HEK293 (cell line): ENCODE data around the gene C4orf17.

Source experiments
- CTCF ChIA-PET: fragments of 350-600 bp; formaldehyde crosslinking; extraction: SDS; loops from one replicate; lab custom pipeline; 2021; ENCODE audit warnings: antibody characterized with exemption; lab: Yijun Ruan, JAX
- POLR2A ChIA-PET: fragments of 300-600 bp; formaldehyde crosslinking; extraction: SDS; loops from one replicate; lab custom pipeline; 2020; ENCODE audit warnings: antibody characterized with exemption, inconsistent platforms; lab: Yijun Ruan, JAX
- H3K27ac ChIP-seq: fragments of 200-500 bp; sonication (Bioruptor generic); 2 replicates; pipeline ENCODE4 v1.5.1; 2014; ENCODE audit warnings: low read depth, low read length, control low read depth, inconsistent platforms; ENCODE audit errors: extremely low read depth
- H3K36me3 ChIP-seq, 2 experiments: fragments of 200-500 bp in 1 of 2; sonication (Bioruptor generic) in 1 of 2; 1 replicate in 1 of 2; 2 replicates in 1 of 2; pipeline ENCODE4 v1.5.1; 2014 to 2017; ENCODE audit warnings: inconsistent platforms in 2 of 2, low read length in 2 of 2; ENCODE audit not compliant: control insufficient read depth in 2 of 2, insufficient read depth in 1 of 2
- H3K4me1 ChIP-seq: fragments of 200-500 bp; sonication (Bioruptor generic); 2 replicates; pipeline ENCODE4 v1.5.1; 2014; ENCODE audit warnings: mild to moderate bottlenecking, low read length, inconsistent platforms; ENCODE audit not compliant: control insufficient read depth, insufficient read depth
- H3K4me3 ChIP-seq: 2 replicates; pipeline ENCODE4 v1.5.1; 2011; ENCODE audit warnings: low read depth, mild to moderate bottlenecking, control low read depth, low read length, moderate library complexity
- H3K9me3 ChIP-seq: fragments of 200-500 bp; sonication (Bioruptor generic); 2 replicates; pipeline ENCODE4 v1.5.1; 2014; ENCODE audit warnings: low read depth, low read length, inconsistent platforms; ENCODE audit not compliant: control insufficient read depth, insufficient read depth
- CTCF ChIP-seq: fragments of 450-650 bp; formaldehyde crosslinking; IDR thresholded peaks from 2 replicates; pipeline ENCODE4 v1.5.1; 2016; ENCODE audit warnings: missing biosample characterization, missing genetic modification characterization
- GFI1B ChIP-seq: fragments of 450-650 bp; formaldehyde crosslinking; IDR thresholded peaks from 2 replicates; pipeline ENCODE4 v1.5.1; 2016; ENCODE audit warnings: missing biosample characterization, missing genetic modification characterization
- HIC1 ChIP-seq: fragments of 450-650 bp; formaldehyde crosslinking; IDR thresholded peaks from 2 replicates; pipeline ENCODE4 v1.5.1; 2016; ENCODE audit warnings: missing biosample characterization, missing genetic modification characterization
- HOXA7 ChIP-seq: sonication (generic); formaldehyde crosslinking; IDR thresholded peaks from 2 replicates; pipeline ENCODE4 v1.8.1; 2022; ENCODE audit warnings: missing genetic modification reagents, borderline replicate concordance
- PBX3 ChIP-seq: sonication (generic); formaldehyde crosslinking; IDR thresholded peaks from 2 replicates; pipeline ENCODE4 v1.8.1; 2022; ENCODE audit warnings: mild to moderate bottlenecking, moderate library complexity, missing genetic modification reagents
- REPIN1 ChIP-seq: fragments of 450-650 bp; formaldehyde crosslinking; IDR thresholded peaks from 2 replicates; pipeline ENCODE4 v1.5.1; 2017; ENCODE audit warnings: missing biosample characterization, missing genetic modification characterization, low read depth
- ZBTB6 ChIP-seq: fragments of 450-650 bp; formaldehyde crosslinking; IDR thresholded peaks from 2 replicates; pipeline ENCODE4 v1.5.1; 2017; ENCODE audit warnings: missing biosample characterization, missing genetic modification characterization
- ZFP3 ChIP-seq: fragments of 450-650 bp; formaldehyde crosslinking; IDR thresholded peaks from 2 replicates; pipeline ENCODE4 v1.5.1; 2016; ENCODE audit warnings: low read depth, missing biosample characterization, missing genetic modification characterization
- ZFP41 ChIP-seq: fragments of 450-650 bp; formaldehyde crosslinking; IDR thresholded peaks from 2 replicates; pipeline ENCODE4 v1.5.1; 2016; ENCODE audit warnings: missing biosample characterization, missing genetic modification characterization, borderline replicate concordance
- ZNF133 ChIP-seq: fragments of 450-650 bp; formaldehyde crosslinking; IDR thresholded peaks from 2 replicates; pipeline ENCODE4 v1.5.1; 2016; ENCODE audit warnings: missing biosample characterization, missing genetic modification characterization
- ZNF174 ChIP-seq: fragments of 450-650 bp; formaldehyde crosslinking; IDR thresholded peaks from 2 replicates; pipeline ENCODE4 v1.5.0; 2017; ENCODE audit warnings: missing biosample characterization, mild to moderate bottlenecking, missing genetic modification characterization
- ZNF24 ChIP-seq: fragments of 450-650 bp; formaldehyde crosslinking; IDR thresholded peaks from 2 replicates; pipeline ENCODE4 v1.5.1; 2016; ENCODE audit warnings: missing biosample characterization, missing genetic modification characterization
- ZNF350 ChIP-seq: fragments of 450-650 bp; formaldehyde crosslinking; IDR thresholded peaks from 2 replicates; pipeline ENCODE4 v1.5.0; 2017; ENCODE audit warnings: missing biosample characterization, mild to moderate bottlenecking, missing genetic modification characterization
- ZNF426 ChIP-seq: fragments of 450-650 bp; formaldehyde crosslinking; IDR thresholded peaks from 2 replicates; pipeline ENCODE4 v1.5.1; 2017; ENCODE audit warnings: missing biosample characterization, missing genetic modification characterization, mild to moderate bottlenecking, inconsistent platforms, moderate library complexity
- ZNF501 ChIP-seq: fragments of 450-650 bp; formaldehyde crosslinking; IDR thresholded peaks from 2 replicates; pipeline ENCODE4 v1.5.1; 2016; ENCODE audit warnings: missing biosample characterization, missing genetic modification characterization
- ZNF549 ChIP-seq: fragments of 450-650 bp; IDR thresholded peaks from 2 replicates; pipeline ENCODE4 v1.5.1; 2018; ENCODE audit warnings: missing biosample characterization, missing genetic modification characterization, mild to moderate bottlenecking, inconsistent platforms, moderate library complexity
- ZNF837 ChIP-seq: fragments of 450-650 bp; formaldehyde crosslinking; IDR thresholded peaks from 2 replicates; pipeline ENCODE4 v1.5.1; 2016; ENCODE audit warnings: missing biosample characterization, missing genetic modification characterization
- TF ChIP-seq, protein P1 (sequence below): fragments of 450-650 bp; formaldehyde crosslinking; IDR thresholded peaks from 2 replicates; pipeline ENCODE4 v1.5.1; 2016; ENCODE audit warnings: missing biosample characterization, missing genetic modification characterization
- TF ChIP-seq, protein P2 (sequence below): fragments of 450-650 bp; formaldehyde crosslinking; IDR thresholded peaks from 2 replicates; pipeline ENCODE4 v1.5.1; 2017; ENCODE audit warnings: missing biosample characterization, mild to moderate bottlenecking, missing genetic modification characterization, moderate library complexity

C4orf17 gene

GRCh38 chr4:99471349-99471748 lies 39.5 kb upstream of the C4orf17 start:
- no peaks in the 10 kb centered on the region for H3K36me3 ChIP-seq
- no peaks in the 10 kb centered on the region for H3K4me1 ChIP-seq
- no peaks in the 10 kb centered on the region for H3K9me3 ChIP-seq
- POLR2A ChIA-PET, result no interaction called here
- CTCF ChIA-PET, result interaction anchor here (0.6 kb wide), 1 partner anchor 337 kb away, joined by 3 read pairs; no protein-coding TSS in a partner anchor
- no peak for TF ChIP-seq ZNF837 (tag by site-specific recombination)
- no peak for TF ChIP-seq HOXA7 (CRISPR knock-in tag)
- TF ChIP-seq PBX3 (CRISPR knock-in tag), result no peak
- no peak for TF ChIP-seq ZNF24 (tag by site-specific recombination)
- no peak overlapping the region for H3K27ac ChIP-seq
- no peak overlapping the region for H3K4me3 ChIP-seq

GRCh38 chr4:99471896-99472295 lies 38.9 kb upstream of the C4orf17 start:
- no peaks in the 10 kb centered on the region for H3K9me3 ChIP-seq
- TF ChIP-seq ZNF350, result no peak
- TF ChIP-seq ZFP41 (tag by site-specific recombination), result no peak
- TF ChIP-seq, protein P1, sequence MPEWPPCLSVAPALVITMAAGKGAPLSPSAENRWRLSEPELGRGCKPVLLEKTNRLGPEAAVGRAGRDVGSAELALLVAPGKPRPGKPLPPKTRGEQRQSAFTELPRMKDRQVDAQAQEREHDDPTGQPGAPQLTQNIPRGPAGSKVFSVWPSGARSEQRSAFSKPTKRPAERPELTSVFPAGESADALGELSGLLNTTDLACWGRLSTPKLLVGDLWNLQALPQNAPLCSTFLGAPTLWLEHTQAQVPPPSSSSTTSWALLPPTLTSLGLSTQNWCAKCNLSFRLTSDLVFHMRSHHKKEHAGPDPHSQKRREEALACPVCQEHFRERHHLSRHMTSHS (tag by site-specific recombination), result no peak
- TF ChIP-seq ZFP3 (tag by site-specific recombination), result no peak
- TF ChIP-seq ZNF501 (tag by site-specific recombination), result no peak
- TF ChIP-seq ZNF133, result no peak
- no peak for TF ChIP-seq CTCF
- no peak for TF ChIP-seq HIC1
- POLR2A ChIA-PET, result no interaction called here
- no peak overlapping the region for H3K27ac ChIP-seq
- H3K36me3 ChIP-seq, result no peaks in the 10 kb centered on the region
- H3K4me1 ChIP-seq, result no peaks in the 10 kb centered on the region
- CTCF ChIA-PET, result interaction anchor here (0.6 kb wide), 1 partner anchor 337 kb away, joined by 3 read pairs; no protein-coding TSS in a partner anchor
- no peak overlapping the region for H3K4me3 ChIP-seq

DNA sequence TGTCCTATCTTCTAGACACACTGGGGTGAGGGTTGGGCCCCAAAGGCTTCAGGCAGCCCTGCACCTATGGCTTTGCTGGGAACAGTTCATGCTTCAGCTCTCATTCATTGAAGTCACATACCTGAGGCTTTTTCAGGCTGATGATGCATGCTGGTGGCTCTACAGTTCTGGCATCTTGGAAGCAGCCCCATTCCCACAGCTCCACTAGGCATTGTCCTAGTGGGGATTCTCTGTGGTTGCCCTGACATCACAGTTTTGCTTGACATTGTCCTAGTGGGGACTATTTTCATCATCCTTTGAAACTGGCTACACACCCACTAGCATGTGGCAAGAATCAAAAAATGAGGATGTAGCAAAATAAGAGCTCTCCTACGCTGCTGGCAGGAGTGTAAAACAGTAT lies 37.7 kb upstream of the C4orf17 start:
- ChIA-PET CTCF (interaction anchor here (0.5 kb wide), 1 partner anchor 17 kb away, joined by 4 read pairs; no protein-coding TSS in a partner anchor), POLR2A (no interaction called here)
- no peak overlapping the region for H3K4me3 ChIP-seq
- no peaks in the 10 kb centered on the region for H3K4me1 ChIP-seq
- no peak overlapping the region for H3K27ac ChIP-seq
- TF ChIP-seq ZNF549, result no peak
- TF ChIP-seq, protein P2, sequence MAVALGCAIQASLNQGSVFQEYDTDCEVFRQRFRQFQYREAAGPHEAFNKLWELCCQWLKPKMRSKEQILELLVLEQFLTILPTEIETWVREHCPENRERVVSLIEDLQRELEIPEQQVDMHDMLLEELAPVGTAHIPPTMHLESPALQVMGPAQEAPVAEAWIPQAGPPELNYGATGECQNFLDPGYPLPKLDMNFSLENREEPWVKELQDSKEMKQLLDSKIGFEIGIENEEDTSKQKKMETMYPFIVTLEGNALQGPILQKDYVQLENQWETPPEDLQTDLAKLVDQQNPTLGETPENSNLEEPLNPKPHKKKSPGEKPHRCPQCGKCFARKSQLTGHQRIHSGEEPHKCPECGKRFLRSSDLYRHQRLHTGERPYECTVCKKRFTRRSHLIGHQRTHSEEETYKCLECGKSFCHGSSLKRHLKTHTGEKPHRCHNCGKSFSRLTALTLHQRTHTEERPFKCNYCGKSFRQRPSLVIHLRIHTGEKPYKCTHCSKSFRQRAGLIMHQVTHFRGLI, result no peak
- no peak for TF ChIP-seq ZBTB6 (tag by site-specific recombination)
- TF ChIP-seq GFI1B (tag by site-specific recombination), result no peak
- no peak for TF ChIP-seq ZNF426
- no peak for TF ChIP-seq REPIN1 (tag by site-specific recombination)
- no peak for TF ChIP-seq ZNF174 (tag by site-specific recombination)
- H3K9me3 ChIP-seq, result no peaks in the 10 kb centered on the region
- no peaks in the 10 kb centered on the region for H3K36me3 ChIP-seq
